RPMI7951 (cell line): ENCODE data around the gene TWIST2. TPM values are rescaled to one million over a fixed set of nuclear protein-coding genes. Genes with fewer than 3 reads are reported as not detected.

Source experiments
- DNase-seq: peaks from one replicate; pipeline ENCODE4 v3.0.0-alpha.2; 2012; ENCODE audit warnings: low read depth
- total RNA-seq: library from RNA; depleted of rRNA; stranded (reverse); fragments of >200 nt; shearing (Covaris generic); gene quantifications from 2 replicates; pipeline ENCODE4 v1.2.3, GENCODE V29; 2014

The TWIST2 gene
- total RNA-seq, 1 experiment from 2014 or later, result 102 TPM

- DNase-seq, result no peak
Measured at GRCh38 chr2:238872026-238872425, 24.1 kb downstream of the TWIST2 start.

GRCh38 chr2:238872628-238873380 lies 24.9 kb downstream of the TWIST2 start:
- no peak for DNase-seq

- DNase-seq, result no peak
Measured at GRCh38 chr2:238873381-238873801, 25.5 kb downstream of the TWIST2 start.

GRCh38 chr2:238873841-238874240 lies 26.0 kb downstream of the TWIST2 start:
- no peak for DNase-seq

- no peak for DNase-seq
Measured at GRCh38 chr2:238874330-238875050, 26.6 kb downstream of the TWIST2 start.

GRCh38 chr2:238875101-238875470 lies 27.2 kb downstream of the TWIST2 start:
- peak; percentile 37 for DNase-seq

GRCh38 chr2:238875471-238876231 lies 27.8 kb downstream of the TWIST2 start:
- DNase-seq, result no peak

- DNase-seq, result no peak
Measured at GRCh38 chr2:238876232-238876630, 28.3 kb downstream of the TWIST2 start.

- no peak for DNase-seq
Measured at GRCh38 chr2:238878051-238878735, 30.3 kb downstream of the TWIST2 start.

GRCh38 chr2:238879043-238879442 lies 31.2 kb downstream of the TWIST2 start:
- DNase-seq, result no peak

GRCh38 chr2:238879621-238880377 lies 31.9 kb downstream of the TWIST2 start:
- DNase-seq, result peak; percentile 33

GRCh38 chr2:238881353-238882081 lies 33.6 kb downstream of the TWIST2 start:
- peak; percentile 46 for DNase-seq

- no peak for DNase-seq
Measured at GRCh38 chr2:238882082-238882755, 34.3 kb downstream of the TWIST2 start.

- peak; percentile 65 for DNase-seq
Measured at GRCh38 chr2:238883421-238883901, 35.6 kb downstream of the TWIST2 start.

- DNase-seq, result no peak
Measured at GRCh38 chr2:238884122-238884811, 36.4 kb downstream of the TWIST2 start.

- no peak for DNase-seq
Measured at GRCh38 chr2:238884812-238885408, 37.0 kb downstream of the TWIST2 start.

- DNase-seq, result no peak
Measured at GRCh38 chr2:238886453-238887094, 38.7 kb downstream of the TWIST2 start.

- DNase-seq, result no peak
Measured at GRCh38 chr2:238887616-238888015, 39.7 kb downstream of the TWIST2 start.
